Breast epithelium (tissue), 3 donors: ENCODE measurements around the gene ANAPC2.

Experiments
- POLR2A ChIP-seq: fragments of 450-650 bp; IDR thresholded peaks from one replicate; pipeline ENCODE4 v1.6.1; 2016; ENCODE audit warnings: antibody characterized with exemption, mild to moderate bottlenecking, moderate library complexity
- POLR2AphosphoS5 ChIP-seq, 3 donors: sonication (generic); formaldehyde crosslinking; IDR thresholded peaks; one replicate each; pipeline ENCODE4 v1.6.1; 2017; ENCODE audit warnings: antibody characterized with exemption in 3 of 3
- TF ChIP-seq, protein P1 (sequence below), 3 donors: fragments of 450-650 bp; IDR thresholded peaks; one replicate each; pipeline ENCODE4 v1.5.1; 2016 to 2017; ENCODE audit warnings: antibody characterized with exemption in 3 of 3, mild to moderate bottlenecking in 3 of 3, moderate library complexity in 3 of 3

DNA sequence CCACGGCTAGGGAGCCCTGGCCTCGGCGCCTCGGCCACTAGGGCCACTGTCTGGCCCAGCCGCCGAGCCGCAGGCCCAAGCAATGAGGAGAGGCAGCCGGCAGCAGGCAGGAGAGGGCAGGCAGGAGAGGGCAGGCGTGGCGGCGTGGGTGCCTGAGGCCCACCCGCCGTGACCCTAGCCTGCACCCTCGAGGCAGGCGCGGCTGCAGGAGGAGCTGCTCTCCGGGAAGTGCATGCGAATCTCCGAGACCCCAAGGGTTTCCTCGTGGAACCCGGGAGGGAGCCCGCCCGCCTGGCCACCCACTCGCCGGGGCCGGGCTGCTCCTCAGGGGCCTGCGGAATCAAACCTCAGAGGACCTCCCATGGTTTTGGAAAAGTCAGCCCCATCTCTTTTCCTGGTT is 40.1 kb downstream of the ANAPC2 start:
- TF ChIP-seq, protein P1, sequence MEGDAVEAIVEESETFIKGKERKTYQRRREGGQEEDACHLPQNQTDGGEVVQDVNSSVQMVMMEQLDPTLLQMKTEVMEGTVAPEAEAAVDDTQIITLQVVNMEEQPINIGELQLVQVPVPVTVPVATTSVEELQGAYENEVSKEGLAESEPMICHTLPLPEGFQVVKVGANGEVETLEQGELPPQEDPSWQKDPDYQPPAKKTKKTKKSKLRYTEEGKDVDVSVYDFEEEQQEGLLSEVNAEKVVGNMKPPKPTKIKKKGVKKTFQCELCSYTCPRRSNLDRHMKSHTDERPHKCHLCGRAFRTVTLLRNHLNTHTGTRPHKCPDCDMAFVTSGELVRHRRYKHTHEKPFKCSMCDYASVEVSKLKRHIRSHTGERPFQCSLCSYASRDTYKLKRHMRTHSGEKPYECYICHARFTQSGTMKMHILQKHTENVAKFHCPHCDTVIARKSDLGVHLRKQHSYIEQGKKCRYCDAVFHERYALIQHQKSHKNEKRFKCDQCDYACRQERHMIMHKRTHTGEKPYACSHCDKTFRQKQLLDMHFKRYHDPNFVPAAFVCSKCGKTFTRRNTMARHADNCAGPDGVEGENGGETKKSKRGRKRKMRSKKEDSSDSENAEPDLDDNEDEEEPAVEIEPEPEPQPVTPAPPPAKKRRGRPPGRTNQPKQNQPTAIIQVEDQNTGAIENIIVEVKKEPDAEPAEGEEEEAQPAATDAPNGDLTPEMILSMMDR (IDR thresholded peaks at IDR 0.05), result no peak
- no peak for TF ChIP-seq POLR2AphosphoS5 (IDR thresholded peaks at IDR 0.05)
- no peak for TF ChIP-seq POLR2A
